C4-2B (cell line): ENCODE data around the gene CFAP46.

Experiments
- ZFX ChIP-seq: fragments of 450-650 bp; IDR thresholded peaks from 2 replicates; pipeline ENCODE4 v1.6.1; 2017
- TF ChIP-seq, protein P1 (sequence below): fragments of 450-650 bp; conservative IDR thresholded peaks from 2 replicates; pipeline ENCODE4 v1.5.1; 2017; ENCODE audit warnings: mild to moderate bottlenecking

DNA sequence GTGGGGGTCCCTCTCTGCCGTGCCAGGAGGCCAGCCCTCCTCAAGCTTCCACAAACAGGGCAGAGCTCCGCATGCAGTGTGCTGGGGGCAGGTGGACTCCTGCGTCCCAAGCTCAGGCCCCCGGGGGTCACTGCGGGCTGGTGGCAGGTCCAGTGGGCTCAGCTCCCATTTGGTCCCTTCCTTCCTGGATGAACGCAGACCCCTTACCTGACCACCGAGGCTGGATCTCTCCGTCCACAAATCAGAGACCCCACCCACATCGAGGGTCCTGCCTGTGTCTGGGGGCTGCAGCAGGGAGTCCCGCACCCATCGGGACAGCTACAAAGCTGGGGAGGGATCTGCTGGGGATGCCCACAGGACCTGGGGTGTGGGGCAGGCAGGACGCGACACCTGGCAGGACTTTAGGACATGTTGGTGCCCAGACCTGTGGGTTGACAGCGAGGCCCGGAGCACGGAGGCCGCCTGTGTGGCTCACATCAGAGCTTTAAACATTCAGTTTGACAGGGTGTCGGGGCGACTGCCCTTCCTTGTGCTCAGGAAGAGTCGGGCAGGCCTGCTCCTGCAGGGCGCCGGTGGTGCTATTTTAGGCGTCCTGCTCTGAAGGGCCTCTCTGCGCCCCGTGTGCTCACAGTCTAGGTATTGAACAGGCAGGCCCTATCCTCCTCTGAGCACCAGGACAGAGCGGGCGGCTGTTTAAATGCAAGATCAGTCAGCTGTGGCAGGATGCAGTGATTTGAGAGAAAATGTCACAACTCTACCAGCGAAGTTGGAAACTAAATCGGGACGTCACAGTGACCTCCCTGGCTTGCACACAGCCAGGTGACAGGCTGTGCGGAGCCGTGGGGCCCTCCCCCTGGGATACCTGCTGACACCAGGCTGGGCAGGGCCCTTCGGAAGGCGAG is 15.9 kb upstream of the CFAP46 start:
- TF ChIP-seq, protein P1, sequence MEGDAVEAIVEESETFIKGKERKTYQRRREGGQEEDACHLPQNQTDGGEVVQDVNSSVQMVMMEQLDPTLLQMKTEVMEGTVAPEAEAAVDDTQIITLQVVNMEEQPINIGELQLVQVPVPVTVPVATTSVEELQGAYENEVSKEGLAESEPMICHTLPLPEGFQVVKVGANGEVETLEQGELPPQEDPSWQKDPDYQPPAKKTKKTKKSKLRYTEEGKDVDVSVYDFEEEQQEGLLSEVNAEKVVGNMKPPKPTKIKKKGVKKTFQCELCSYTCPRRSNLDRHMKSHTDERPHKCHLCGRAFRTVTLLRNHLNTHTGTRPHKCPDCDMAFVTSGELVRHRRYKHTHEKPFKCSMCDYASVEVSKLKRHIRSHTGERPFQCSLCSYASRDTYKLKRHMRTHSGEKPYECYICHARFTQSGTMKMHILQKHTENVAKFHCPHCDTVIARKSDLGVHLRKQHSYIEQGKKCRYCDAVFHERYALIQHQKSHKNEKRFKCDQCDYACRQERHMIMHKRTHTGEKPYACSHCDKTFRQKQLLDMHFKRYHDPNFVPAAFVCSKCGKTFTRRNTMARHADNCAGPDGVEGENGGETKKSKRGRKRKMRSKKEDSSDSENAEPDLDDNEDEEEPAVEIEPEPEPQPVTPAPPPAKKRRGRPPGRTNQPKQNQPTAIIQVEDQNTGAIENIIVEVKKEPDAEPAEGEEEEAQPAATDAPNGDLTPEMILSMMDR = no peak
- no peak for TF ChIP-seq ZFX
